Stimulated activated CD4-positive, alpha-beta T cell treated with anti-CD3 and anti-CD28 coated beads, Interleukin-4, amount 100 ng/mL, for 24 hours (primary cell): ENCODE measurements around the gene SEPTIN1.
"Not testable (repeated sequence)": the region's sequence is repeated elsewhere in the genome, so short reads cannot be mapped to it uniquely, and the experiment has no call there.

ENCODE experiments used
- DNase-seq: peaks from one replicate; pipeline ENCODE4 v3.0.0-alpha.2; 2020

Gene SEPTIN1

GRCh38 chr16:30399435-30400186 is 17.2 kb upstream of the SEPTIN1 start:
- no peak for DNase-seq

GRCh38 chr16:30398661-30399434 is 16.5 kb upstream of the SEPTIN1 start:
- DNase-seq, result no peak

- DNase-seq, result no peak
Observed at GRCh38 chr16:30397776-30398660, 15.7 kb upstream of the SEPTIN1 start.

- no peak for DNase-seq
Observed at GRCh38 chr16:30397056-30397455, 14.7 kb upstream of the SEPTIN1 start.

- not testable (repeated sequence) for DNase-seq
Observed at GRCh38 chr16:30396627-30397026, 14.3 kb upstream of the SEPTIN1 start.

GRCh38 chr16:30395992-30396585 is 13.7 kb upstream of the SEPTIN1 start:
- DNase-seq, result no peak

- DNase-seq, result peak; percentile 54
Observed at GRCh38 chr16:30395155-30395991, 13.0 kb upstream of the SEPTIN1 start, which contains the start of gene ZNF48. TSS of gene ZNF48 (plus strand) at chr16:30395420. CDS start at chr16:30395795, 375 bp downstream.

- no peak for DNase-seq
Observed at GRCh38 chr16:30394592-30395154, 12.3 kb upstream of the SEPTIN1 start.

- no peak for DNase-seq
Observed at GRCh38 chr16:30383521-30383920, 1.2 kb upstream of the SEPTIN1 start.

- no peak for DNase-seq
Observed at GRCh38 chr16:30381291-30382041, 895 bp downstream of the SEPTIN1 start.

GRCh38 chr16:30380803-30381208 is 1.6 kb downstream of the SEPTIN1 start:
- DNase-seq, result no peak

- DNase-seq, result no peak
Observed at GRCh38 chr16:30380072-30380802, 2.1 kb downstream of the SEPTIN1 start.

- DNase-seq, result no peak
Observed at GRCh38 chr16:30379158-30379783, 3.1 kb downstream of the SEPTIN1 start.

GRCh38 chr16:30378236-30379157 is 3.9 kb downstream of the SEPTIN1 start:
- DNase-seq, result peak; percentile 98

GRCh38 chr16:30377812-30378235 is 4.5 kb downstream of the SEPTIN1 start:
- peak; percentile 86 for DNase-seq

- DNase-seq, result no peak
Observed at GRCh38 chr16:30377050-30377811, 5.1 kb downstream of the SEPTIN1 start.

GRCh38 chr16:30376461-30376902 is 5.9 kb downstream of the SEPTIN1 start:
- DNase-seq, result no peak
